Activated CD8-positive, alpha-beta memory T cell treated with anti-CD3 and anti-CD28 coated beads for 4 hours (primary cell): ENCODE data around the gene ARAP2.

Experiments
- DNase-seq, 2 donors: peaks; one replicate each; pipeline ENCODE4 v3.0.0-alpha.2; 2020; ENCODE audit warnings: low read depth in 2 of 2

ARAP2 gene

GRCh38 chr4:36244257-36245082, at the start of gene ARAP2:
Gene ARAP2, minus strand, starts transcription at chr4:36244514. Its CDS starts 15,028 bp downstream, at chr4:36229486.
- peak; percentile 65 to 70 for DNase-seq

GRCh38 chr4:36292556-36293188, 48.4 kb upstream of the ARAP2 start:
- no peak for DNase-seq

GRCh38 chr4:36290641-36291040, 46.3 kb upstream of the ARAP2 start:
- no peak for DNase-seq

DNA sequence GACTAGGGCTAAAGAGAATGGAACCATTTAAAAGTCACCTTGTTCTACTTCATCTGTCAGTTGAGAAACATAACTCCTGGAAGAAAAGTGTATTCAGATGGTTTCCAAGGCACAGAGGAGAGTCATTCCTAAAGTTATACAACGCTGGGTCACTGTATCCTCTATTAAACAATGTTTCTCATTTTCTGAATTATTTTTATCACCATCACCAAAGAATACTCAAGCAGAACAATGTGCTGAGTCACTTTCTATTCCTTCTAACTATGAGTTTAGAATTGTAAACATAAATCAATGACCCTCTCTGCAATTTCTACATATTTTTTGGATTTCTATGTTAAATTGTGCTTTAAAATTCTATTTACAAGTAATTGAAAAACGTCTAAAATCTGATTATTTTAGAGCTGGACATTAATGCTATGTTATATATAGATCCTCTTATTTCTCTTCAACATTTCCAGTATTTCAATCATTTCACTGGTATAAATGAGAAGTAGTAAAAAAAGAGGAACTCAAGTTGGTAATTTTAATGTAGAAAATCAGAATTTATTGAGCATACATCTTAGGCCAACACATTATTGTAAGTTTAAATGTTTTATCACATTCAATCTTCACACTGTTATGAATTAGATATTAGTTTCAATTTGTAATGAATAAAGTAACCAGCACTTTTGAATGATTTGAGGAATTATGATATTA, 44.6 kb upstream of the ARAP2 start:
- no peak for DNase-seq

GRCh38 chr4:36286481-36286871, 42.2 kb upstream of the ARAP2 start:
- no peak for DNase-seq

DNA sequence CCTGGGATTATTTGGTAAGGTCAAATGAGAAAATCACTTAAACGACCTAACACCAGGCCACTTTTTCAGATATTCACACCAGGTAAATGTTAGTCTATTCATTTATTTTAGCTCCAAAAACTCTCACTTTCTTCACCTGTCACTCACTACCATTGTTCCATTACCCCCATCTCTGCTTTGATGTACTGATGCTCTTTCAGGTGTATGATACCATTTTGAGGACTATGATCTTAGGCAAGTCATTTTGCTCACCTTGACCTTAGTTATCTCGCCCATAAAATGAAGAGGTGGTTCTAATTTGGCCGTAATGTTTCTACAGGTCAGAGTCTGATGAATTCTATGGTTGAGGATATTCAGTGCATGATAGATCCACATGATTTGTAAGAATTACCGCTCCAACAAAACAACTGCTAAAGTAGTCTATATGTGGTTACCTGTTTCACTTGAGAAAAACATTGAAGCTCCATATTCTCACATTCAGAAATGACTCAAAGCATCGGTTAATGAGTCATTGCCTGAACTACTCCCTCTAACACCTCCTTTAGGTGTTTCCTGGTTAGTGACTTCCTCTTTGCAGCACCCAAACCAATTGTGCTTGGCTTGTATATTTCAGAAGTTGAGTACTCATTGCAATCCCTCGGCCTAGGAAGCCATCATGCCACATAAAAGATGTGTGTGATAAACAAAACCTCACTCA, 41.6 kb upstream of the ARAP2 start:
- DNase-seq = peak; percentile 25 to 44

GRCh38 chr4:36283912-36284465, 39.7 kb upstream of the ARAP2 start:
- DNase-seq = no peak

- DNase-seq = no peak
These were observed 38.3 kb upstream of the ARAP2 start for GRCh38 chr4:36282503-36283030.

DNA sequence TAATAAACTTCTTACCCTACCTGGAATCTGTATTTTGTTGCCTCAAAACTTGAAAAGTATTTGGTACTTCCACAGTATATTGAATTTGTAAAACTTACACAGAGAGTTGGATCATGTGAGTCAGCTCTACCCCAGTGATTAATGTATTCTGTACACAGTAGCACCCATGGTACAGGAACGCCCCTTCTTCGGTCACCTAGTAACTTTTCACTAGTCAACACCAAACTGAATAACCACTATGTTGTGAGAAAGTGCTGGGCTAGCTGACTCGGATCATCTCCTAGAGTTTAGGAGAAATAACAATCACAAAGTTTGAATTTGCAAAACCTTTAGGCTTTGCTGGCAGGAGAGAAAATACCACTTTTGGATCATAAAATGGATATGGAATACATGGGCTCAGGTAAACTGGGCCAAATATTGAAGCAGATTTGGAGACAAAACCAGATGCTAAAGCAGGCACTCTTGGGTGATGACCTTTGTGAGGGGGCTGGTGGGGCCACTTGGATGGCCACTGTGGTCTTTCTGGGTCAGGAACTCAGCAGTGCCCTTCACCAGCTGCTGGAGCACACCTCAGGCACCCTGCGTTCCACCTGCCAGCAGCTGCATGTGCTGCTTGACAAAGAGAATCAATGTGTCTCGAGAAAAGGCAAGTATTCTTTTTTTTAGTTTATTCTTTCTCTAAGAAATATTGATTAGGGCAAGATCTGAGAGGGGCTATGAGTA, 37.2 kb upstream of the ARAP2 start, which contains the start of gene DTHD1:
Gene DTHD1, plus strand, starts transcription at position 233 of the 723 bp plus-strand sequence. Its CDS starts 143 bp downstream, at position 376.
- no peak for DNase-seq

- no peak for DNase-seq
These were observed 36.2 kb upstream of the ARAP2 start for GRCh38 chr4:36280555-36280954.

GRCh38 chr4:36278789-36279188, 34.5 kb upstream of the ARAP2 start:
- DNase-seq = no peak

DNA sequence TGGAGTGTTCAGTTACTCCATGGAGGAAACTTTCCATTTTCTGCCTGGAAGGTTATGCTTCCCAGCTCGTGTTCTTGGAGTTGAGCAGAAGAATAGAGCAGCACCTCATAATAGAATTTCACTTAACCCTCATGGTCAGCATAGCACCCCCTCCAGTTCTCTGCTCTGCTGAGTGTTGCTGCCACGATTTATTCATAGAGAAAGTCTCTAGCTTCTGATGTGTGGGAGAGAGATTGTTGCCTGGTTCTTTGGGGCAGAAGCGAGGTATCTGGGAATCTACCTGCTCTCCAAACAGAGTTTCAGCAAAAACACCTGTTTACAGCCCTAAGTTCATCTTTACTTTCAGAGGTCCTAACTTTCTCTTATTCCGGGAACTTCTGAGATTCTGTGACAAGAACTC, 33.2 kb upstream of the ARAP2 start:
- no peak for DNase-seq

- DNase-seq = no peak
These were observed 29.8 kb upstream of the ARAP2 start for GRCh38 chr4:36274158-36274557.

- no peak for DNase-seq
These were observed 29.0 kb upstream of the ARAP2 start for GRCh38 chr4:36273276-36273675.

DNA sequence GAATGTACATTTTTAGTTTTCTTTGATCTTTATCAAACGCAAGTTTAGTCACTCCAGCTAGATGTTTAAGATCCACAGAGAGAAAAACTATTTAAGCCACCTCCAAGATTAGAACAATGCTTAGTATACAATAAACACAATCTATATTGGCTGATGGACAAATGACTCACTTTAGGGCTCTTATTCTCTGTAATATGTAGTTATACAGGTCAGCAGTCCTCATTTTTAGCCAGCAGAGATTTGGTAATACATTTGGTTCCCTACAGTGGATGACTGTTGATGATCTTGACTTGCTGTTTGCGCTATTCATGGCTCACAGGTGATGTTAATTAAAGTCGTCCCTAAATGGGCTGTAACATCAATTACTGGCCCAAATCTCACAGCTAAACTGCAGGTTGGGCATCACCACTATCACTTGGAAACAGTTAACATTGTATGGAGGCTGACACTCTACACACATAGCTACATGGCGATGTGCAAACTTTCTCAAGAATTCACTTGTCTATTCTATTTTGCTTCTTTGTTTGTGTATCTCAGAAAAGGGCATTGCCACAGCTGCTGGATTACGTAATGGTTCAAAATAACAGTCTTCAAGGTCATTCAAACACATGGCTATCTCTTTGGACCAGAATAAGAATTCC, 25.3 kb upstream of the ARAP2 start:
- no peak for DNase-seq

DNA sequence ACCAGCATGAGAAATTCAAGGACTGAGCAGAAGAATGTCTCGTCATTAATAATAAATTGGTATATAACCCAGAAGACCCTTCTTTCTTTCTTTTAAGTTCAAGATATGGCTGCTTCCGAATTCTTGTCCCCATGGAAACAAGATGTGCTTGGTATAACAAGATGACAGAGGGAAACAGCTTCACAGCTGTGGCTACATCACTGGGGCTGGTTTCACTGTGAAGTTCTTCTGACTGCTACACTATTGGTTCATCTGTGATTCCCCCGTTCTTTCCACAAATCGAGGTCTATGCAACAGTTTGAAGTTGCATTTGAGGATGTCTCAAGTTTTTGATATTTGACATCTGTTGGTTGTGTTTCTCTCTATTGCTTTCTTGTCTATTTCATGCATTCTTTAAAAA, 24.8 kb upstream of the ARAP2 start:
- DNase-seq = peak in 1 of 2 donors; percentile 24

GRCh38 chr4:36267486-36268268, 23.4 kb upstream of the ARAP2 start:
- DNase-seq = no peak

DNA sequence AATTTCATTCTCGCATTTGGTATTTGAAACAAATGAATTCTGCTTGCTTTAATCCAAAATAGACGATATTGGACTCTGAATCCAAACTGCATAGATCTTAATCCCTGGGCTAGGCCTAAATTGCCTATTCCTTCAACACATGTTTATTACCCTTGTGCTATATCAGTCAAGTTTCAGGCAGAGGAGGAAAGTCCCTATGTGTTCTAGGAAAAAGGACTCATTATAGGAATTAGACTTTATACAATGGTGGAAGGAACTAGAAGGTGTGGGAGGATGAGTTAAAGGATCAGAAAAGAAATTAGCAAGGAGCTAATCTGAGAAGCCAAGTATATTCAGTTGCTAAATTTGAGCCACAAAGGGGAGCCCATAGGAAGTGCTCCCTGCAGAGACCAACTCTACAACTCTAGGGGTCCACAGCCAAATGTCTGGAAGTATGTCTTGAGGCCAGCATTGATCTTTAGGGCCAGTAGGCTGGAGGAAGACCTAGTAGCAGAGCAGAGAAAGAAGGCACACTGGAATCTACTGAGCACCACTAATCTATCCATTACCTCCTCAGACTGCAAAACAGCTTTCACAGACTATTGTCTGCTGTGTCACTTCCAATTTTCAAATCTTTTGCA, 20.0 kb upstream of the ARAP2 start:
- no peak for DNase-seq

DNA sequence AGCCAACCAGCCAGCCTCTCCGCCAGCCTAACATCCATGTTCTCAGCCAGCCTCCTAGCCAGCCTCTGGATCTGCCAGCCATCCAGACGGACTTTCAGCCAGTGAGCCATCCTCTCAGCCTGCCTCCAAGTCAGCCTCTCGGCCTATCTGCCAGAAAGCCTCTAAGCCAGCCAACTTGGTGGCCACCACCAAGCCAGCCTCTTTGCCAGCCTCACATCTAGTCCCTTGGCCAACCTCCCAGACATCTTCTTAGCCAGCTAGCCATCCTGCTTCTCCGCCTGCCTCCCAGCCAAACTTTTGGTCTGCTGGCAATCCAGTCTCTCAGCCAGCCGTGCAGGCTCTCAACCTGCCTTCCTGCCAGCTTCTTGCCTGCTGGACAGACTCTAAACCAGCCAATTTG, 16.4 kb upstream of the ARAP2 start:
- DNase-seq = no peak
